Measurements from ENCODE around the gene GRIK4.

- TF ChIP-seq EZH2phosphoT487 (IDR thresholded peaks at IDR 0.05; ENCODE audit: borderline replicate concordance, low read length) (no peak), CTCF (conservative IDR thresholded peaks at IDR 0.05; ENCODE audit: low read depth, low read length) (no peak), EZH2 (IDR thresholded peaks at IDR 0.05; ENCODE audit: low read length, unreplicated experiment) (no peak)
Observed at GRCh38 chr11:120959189-120959588, 447.6 kb downstream of the GRIK4 start.

Measured in PC-3 (cell line).